Ascending aorta (tissue), 2 donors: Measurements from ENCODE around the gene CRISPLD2. TPM values are rescaled to one million over a fixed set of nuclear protein-coding genes. Genes with fewer than 3 reads are reported as not detected.

Experiments
- DNase-seq, 2 donors: peaks; one replicate each; pipeline ENCODE4 v3.0.0-alpha.2; 2019; ENCODE audit warnings: low spot score in 2 of 2
- H3K27ac ChIP-seq, 2 donors: fragments of 200-600 bp; sonication (generic); one replicate each; pipeline ENCODE4 v1.5.1; 2016 to 2017; ENCODE audit warnings: mild to moderate bottlenecking in 1 of 2
- H3K27me3 ChIP-seq: fragments of 200-600 bp; sonication (generic); one replicate; pipeline ENCODE4 v1.5.1; 2017
- H3K36me3 ChIP-seq, 2 donors: fragments of 200-600 bp; sonication (generic); one replicate each; pipeline ENCODE4 v1.5.1; 2016
- H3K4me1 ChIP-seq, 2 donors: fragments of 200-600 bp; sonication (generic); one replicate each; pipeline ENCODE4 v1.5.1; 2016 to 2017; ENCODE audit warnings: mild to moderate bottlenecking in 1 of 2
- H3K4me3 ChIP-seq, 2 donors: fragments of 200-600 bp; sonication (generic); one replicate each; pipeline ENCODE4 v1.5.1; 2016 to 2017; ENCODE audit warnings: mild to moderate bottlenecking in 1 of 2
- H3K9me3 ChIP-seq, 2 donors: fragments of 200-600 bp; sonication (generic); one replicate each; pipeline ENCODE4 v1.5.1; 2016
- CTCF ChIP-seq, 3 experiments: fragments of 200-600 bp in 2 of 3; fragments of 450-650 bp in 1 of 3; sonication (generic) in 2 of 3; IDR thresholded peaks; one replicate each; pipeline ENCODE4 v1.5.1; 2016 to 2019; ENCODE audit warnings: antibody characterized with exemption in 3 of 3, mild to moderate bottlenecking in 1 of 3, moderate library complexity in 1 of 3
- intact Hi-C: fragments of 100-400 bp; cut with DNase I; formaldehyde crosslinking; loops from one replicate; pipeline ENCODE4 v1.15.1; 2023
- total RNA-seq: library from RNA; depleted of rRNA; stranded (reverse); fragments of >200 nt; gene quantifications from one replicate; pipeline ENCODE4 v1.1.0, GENCODE V29; 2016

CRISPLD2 gene
- total RNA-seq, 1 donor from 2014 or later = 204 TPM

GRCh38 chr16:84907575-84907974 lies 87.8 kb downstream of the CRISPLD2 start:
- Histone ChIP-seq H3K4me1 (no peaks in the 10 kb centered on the region), H3K9me3 (no peaks in the 10 kb centered on the region), H3K36me3 (no peaks in the 10 kb centered on the region), H3K4me3 (no peak overlapping the region), H3K27ac (no peak overlapping the region), H3K27me3 (no peaks in the 10 kb centered on the region)
- intact Hi-C loops = no loop called here
- no peak for DNase-seq
- no peak for TF ChIP-seq CTCF (IDR thresholded peaks at IDR 0.05)

- intact Hi-C loops = no loop called here
- H3K36me3 ChIP-seq = no peaks in the 10 kb centered on the region
- H3K4me3 ChIP-seq = no peak overlapping the region
- no peak for TF ChIP-seq CTCF (IDR thresholded peaks at IDR 0.05)
- H3K27me3 ChIP-seq = no peaks in the 10 kb centered on the region
- H3K4me1 ChIP-seq = no peaks in the 10 kb centered on the region
- H3K9me3 ChIP-seq = no peaks in the 10 kb centered on the region
- no peak for DNase-seq
- H3K27ac ChIP-seq = no peak overlapping the region
These were observed 89.8 kb downstream of the CRISPLD2 start for GRCh38 chr16:84909476-84910085.

- Histone ChIP-seq H3K27ac (no peak overlapping the region), H3K9me3 (no peaks in the 10 kb centered on the region), H3K27me3 (no peaks in the 10 kb centered on the region), H3K36me3 (no peaks in the 10 kb centered on the region), H3K4me1 (no peaks in the 10 kb centered on the region), H3K4me3 (no peak overlapping the region)
- no peak for TF ChIP-seq CTCF (IDR thresholded peaks at IDR 0.05)
- intact Hi-C loops = no loop called here
- no peak for DNase-seq
These were observed 91.9 kb downstream of the CRISPLD2 start for GRCh38 chr16:84911486-84912216.

- Histone ChIP-seq H3K27ac (no peak overlapping the region), H3K4me1 (no peaks in the 10 kb centered on the region), H3K27me3 (no peaks in the 10 kb centered on the region), H3K9me3 (no peaks in the 10 kb centered on the region), H3K36me3 (no peaks in the 10 kb centered on the region), H3K4me3 (no peak overlapping the region)
- no peak for DNase-seq
- intact Hi-C loops = no loop called here
- TF ChIP-seq CTCF (IDR thresholded peaks at IDR 0.05) = no peak
These were observed 93.5 kb downstream of the CRISPLD2 start for GRCh38 chr16:84913315-84913714.

- Histone ChIP-seq H3K27ac (no peak overlapping the region), H3K36me3 (no peaks in the 10 kb centered on the region), H3K4me1 (no peaks in the 10 kb centered on the region), H3K4me3 (no peak overlapping the region), H3K9me3 (no peaks in the 10 kb centered on the region), H3K27me3 (no peaks in the 10 kb centered on the region)
- DNase-seq = no peak
- TF ChIP-seq CTCF (IDR thresholded peaks at IDR 0.05) = no peak
- intact Hi-C loops = no loop called here
These were observed 94.5 kb downstream of the CRISPLD2 start for GRCh38 chr16:84914273-84914672.
